ENCODE data around the gene MBP.

DNA sequence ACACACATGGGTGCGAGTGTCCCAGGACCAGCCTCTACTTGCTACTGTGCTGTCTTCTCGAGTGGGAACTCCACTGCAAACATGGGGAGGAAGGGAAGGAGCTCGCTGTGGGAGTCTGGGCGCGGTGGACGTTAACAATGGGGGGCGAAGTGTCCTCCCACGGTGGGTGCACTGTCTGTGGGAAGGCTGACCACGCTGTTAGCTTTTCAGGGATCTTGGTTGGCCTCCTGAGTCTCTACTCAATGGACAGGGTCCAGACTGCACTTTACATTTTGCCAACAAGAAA, 146.7 kb downstream of the MBP start:
- TF ChIP-seq REST (IDR thresholded peaks at IDR 0.05; ENCODE audit: insufficient read depth in 1 of 2, low read depth in 2 of 2, low read length in 2 of 2) (no peak), TAF1 (IDR thresholded peaks at IDR 0.05; ENCODE audit: borderline replicate concordance, insufficient read depth, low read length) (no peak)

Data from PFSK-1 (cell line).